SK-N-SH treated with all-trans-retinoic acid at 6 μM for 48 hours (cell line): ENCODE data around the gene TATDN3.
A peak's percentile ranks its signal among the peaks of the same experiment; 100 is the strongest.

Experiments used
- ATAC-seq: fragments of 200-7000 bp; cut with Tn5 transposase; 3 replicates; pipeline ENCODE4 v1.9.1; 2020; ENCODE audit warnings: mild to moderate bottlenecking, moderate library complexity
- ARNTL ChIP-seq: fragments of 450-650 bp; formaldehyde crosslinking; IDR thresholded peaks from 2 replicates; pipeline ENCODE4 v1.5.0; 2020; ENCODE audit warnings: low read depth, mild to moderate bottlenecking, moderate library complexity, borderline replicate concordance
- BACH2 ChIP-seq: fragments of 250-450 bp; sonication (Bioruptor Pico); IDR thresholded peaks from 2 replicates; pipeline ENCODE4 v1.9.0; 2021; ENCODE audit warnings: mild to moderate bottlenecking, borderline replicate concordance
- CREB5 ChIP-seq: fragments of 250-450 bp; sonication (Bioruptor Pico); IDR thresholded peaks from 2 replicates; pipeline ENCODE4 v1.5.1; 2020; ENCODE audit warnings: low read depth, mild to moderate bottlenecking, moderate library complexity
- CSDC2 ChIP-seq: fragments of 250-450 bp; sonication (Bioruptor Pico); IDR thresholded peaks from 2 replicates; pipeline ENCODE4 v1.5.0; 2020; ENCODE audit warnings: mild to moderate bottlenecking, moderate library complexity
- CSRNP3 ChIP-seq: fragments of 250-450 bp; sonication (Bioruptor Pico); IDR thresholded peaks from 2 replicates; pipeline ENCODE4 v1.5.1; 2021; ENCODE audit warnings: mild to moderate bottlenecking, moderate library complexity
- ESRRG ChIP-seq: fragments of 250-450 bp; sonication (Bioruptor Pico); IDR thresholded peaks from 2 replicates; pipeline ENCODE4 v1.6.1; 2021; ENCODE audit warnings: mild to moderate bottlenecking
- GLIS3 ChIP-seq: fragments of 250-450 bp; sonication (Bioruptor Pico); IDR thresholded peaks from 2 replicates; pipeline ENCODE4 v1.5.0; 2020; ENCODE audit warnings: mild to moderate bottlenecking, moderate library complexity
- ISL1 ChIP-seq: fragments of 250-450 bp; sonication (Bioruptor Pico); IDR thresholded peaks from 2 replicates; pipeline ENCODE4 v2.1.2; 2022; ENCODE audit warnings: mild to moderate bottlenecking, moderate library complexity
- POU6F1 ChIP-seq: fragments of 250-450 bp; sonication (Bioruptor Pico); IDR thresholded peaks from 2 replicates; pipeline ENCODE4 v1.8.0; 2021; ENCODE audit warnings: low read depth, mild to moderate bottlenecking, moderate library complexity, borderline replicate concordance
- PPARA ChIP-seq: fragments of 250-450 bp; sonication (Bioruptor Pico); IDR thresholded peaks from 2 replicates; pipeline ENCODE4 v1.5.0; 2020; ENCODE audit warnings: mild to moderate bottlenecking, borderline replicate concordance
- SNAI2 ChIP-seq: fragments of 250-450 bp; sonication (Bioruptor Pico); IDR thresholded peaks from 2 replicates; pipeline ENCODE4 v1.5.0; 2020; ENCODE audit warnings: mild to moderate bottlenecking, moderate library complexity
- TCF4 ChIP-seq: fragments of 250-450 bp; sonication (Bioruptor Pico); IDR thresholded peaks from 2 replicates; pipeline ENCODE4 v1.8.0; 2021; ENCODE audit warnings: mild to moderate bottlenecking, moderate library complexity, borderline replicate concordance
- TOX ChIP-seq: fragments of 250-450 bp; sonication (Bioruptor Pico); IDR thresholded peaks from 2 replicates; pipeline ENCODE4 v1.8.0; 2021; ENCODE audit warnings: mild to moderate bottlenecking, moderate library complexity, borderline replicate concordance
- ZC3H10 ChIP-seq: fragments of 250-450 bp; sonication (Bioruptor Pico); IDR thresholded peaks from 2 replicates; pipeline ENCODE4 v1.5.1; 2021; ENCODE audit warnings: mild to moderate bottlenecking, moderate library complexity
- ZFP3 ChIP-seq: fragments of 250-450 bp; sonication (Bioruptor Pico); IDR thresholded peaks from 2 replicates; pipeline ENCODE4 v1.5.0; 2020; ENCODE audit warnings: mild to moderate bottlenecking, moderate library complexity
- ZFP30 ChIP-seq: fragments of 450-650 bp; formaldehyde crosslinking; IDR thresholded peaks from 2 replicates; pipeline ENCODE4 v1.5.0; 2022; ENCODE audit warnings: mild to moderate bottlenecking, moderate library complexity
- ZNF565 ChIP-seq: fragments of 450-650 bp; formaldehyde crosslinking; conservative IDR thresholded peaks from 2 replicates; pipeline ENCODE4 v1.5.0; 2020; ENCODE audit warnings: low read depth, mild to moderate bottlenecking, moderate library complexity
- ZNF70 ChIP-seq: fragments of 450-650 bp; formaldehyde crosslinking; IDR thresholded peaks from 2 replicates; pipeline ENCODE4 v1.5.0; 2020; ENCODE audit warnings: mild to moderate bottlenecking, moderate library complexity
- ZNF8 ChIP-seq: fragments of 450-650 bp; formaldehyde crosslinking; IDR thresholded peaks from 2 replicates; pipeline ENCODE4 v1.5.0; 2020; ENCODE audit warnings: mild to moderate bottlenecking, moderate library complexity

TATDN3 gene

GRCh38 chr1:212746546-212746945 is 45.1 kb upstream of the TATDN3 start:
- no peak for TF ChIP-seq ARNTL (CRISPR knock-in tag)
- TF ChIP-seq PPARA (CRISPR knock-in tag) = no peak
- no peak for TF ChIP-seq CSRNP3 (CRISPR knock-in tag)
- no peak for TF ChIP-seq ZFP3 (CRISPR knock-in tag)
- TF ChIP-seq BACH2 = no peak
- no peak for TF ChIP-seq ISL1 (CRISPR knock-in tag)
- no peak for TF ChIP-seq ZFP30 (CRISPR knock-in tag)
- no peak for TF ChIP-seq TOX (CRISPR knock-in tag)
- no peak for TF ChIP-seq ZC3H10 (CRISPR knock-in tag)
- no peak for TF ChIP-seq TCF4 (CRISPR knock-in tag)
- no peak for TF ChIP-seq SNAI2 (CRISPR knock-in tag)
- TF ChIP-seq POU6F1 (CRISPR knock-in tag) = no peak
- no peak for TF ChIP-seq ZNF565 (CRISPR knock-in tag)

GRCh38 chr1:212749821-212750535 is 41.7 kb upstream of the TATDN3 start:
- TF ChIP-seq TOX (CRISPR knock-in tag) = peak; percentile 2; the same call in 1 of the 2 replicates
- TF ChIP-seq POU6F1 (CRISPR knock-in tag) = peak; percentile 23; the same call in 1 of the 2 replicates
- TF ChIP-seq SNAI2 (CRISPR knock-in tag) = no peak
- peak; percentile 86 for ATAC-seq

More at GRCh38 chr1:212746546-212746945, 45.1 kb upstream of the TATDN3 start:
- no peak for ATAC-seq

- no peak for ATAC-seq
- TF ChIP-seq CREB5 (CRISPR knock-in tag) = no peak
- TF ChIP-seq ZNF8 = no peak
- TF ChIP-seq ZFP3 (CRISPR knock-in tag) = no peak
- no peak for TF ChIP-seq ESRRG (CRISPR knock-in tag)
Observed at GRCh38 chr1:212752252-212752933, 39.3 kb upstream of the TATDN3 start.

- no peak for ATAC-seq
Observed at GRCh38 chr1:212752934-212753497, 38.7 kb upstream of the TATDN3 start.

GRCh38 chr1:212753749-212754148 is 37.9 kb upstream of the TATDN3 start:
- no peak for TF ChIP-seq ISL1 (CRISPR knock-in tag)
- TF ChIP-seq CSDC2 (CRISPR knock-in tag) = no peak
- no peak for TF ChIP-seq SNAI2 (CRISPR knock-in tag)
- TF ChIP-seq POU6F1 (CRISPR knock-in tag) = no peak
- no peak for TF ChIP-seq ZNF70 (CRISPR knock-in tag)
- TF ChIP-seq ZNF565 (CRISPR knock-in tag) = no peak
- TF ChIP-seq BACH2 = no peak
- TF ChIP-seq ZFP3 (CRISPR knock-in tag) = no peak
- TF ChIP-seq TCF4 (CRISPR knock-in tag) = no peak
- no peak for TF ChIP-seq GLIS3 (CRISPR knock-in tag)
- no peak for TF ChIP-seq ZNF8
- TF ChIP-seq ZC3H10 (CRISPR knock-in tag) = no peak
- no peak for TF ChIP-seq TOX (CRISPR knock-in tag)
- TF ChIP-seq ARNTL (CRISPR knock-in tag) = no peak
- ATAC-seq = no peak

More at GRCh38 chr1:212752934-212753497, 38.7 kb upstream of the TATDN3 start:
- TF ChIP-seq BACH2 = no peak
- TF ChIP-seq, all 23 proteins: peak for 0
